K562 (cell line): Measurements from ENCODE around the gene CACNA2D2. TPM values are rescaled to one million over a fixed set of nuclear protein-coding genes. Genes with fewer than 3 reads are reported as not detected.

Source experiments
- ATAC-seq: fragments of 200-7000 bp; cut with Tn5 transposase; 3 replicates; pipeline ENCODE4 v1.9.1; 2020; ENCODE audit warnings: moderate library complexity
- BruUV-seq: library from RNA; stranded (reverse); fragments of 400-500 nt; replicated peaks from 2 replicates; lab custom pipeline; 2021; lab: Mats Ljungman, UMichigan
- CTCF ChIA-PET: fragments of 300-600 bp; formaldehyde crosslinking; extraction: SDS; loops from one replicate; lab custom pipeline; 2021; ENCODE audit warnings: low intra/inter-chr PET ratio; lab: Yijun Ruan, JAX
- POLR2A ChIA-PET: fragments of 300-600, 350-650 bp; sonication (Branson Sonifier 250); formaldehyde crosslinking; extraction: SDS; loops from one replicate; lab custom pipeline; 2021; ENCODE audit warnings: antibody characterized with exemption, inconsistent platforms; lab: Yijun Ruan, JAX
- DNase-seq, 4 experiments: peaks; one replicate each; pipeline versions ENCODE4 v3.0.0 to v3.0.0-alpha.2; 2011 to 2018; ENCODE audit warnings: low spot score in 3 of 4, mixed read lengths in 3 of 4; ENCODE audit errors: extremely low read depth in 1 of 4
- FAIRE-seq: peaks from 2 replicates; lab custom pipeline; 2011; peaks lifted over from hg19 to GRCh38; lab: Jason Lieb, UNC
- H2AFZ ChIP-seq: 2 replicates; pipeline ENCODE4 v1.6.0; 2011; ENCODE audit warnings: low read depth, low read length, control low read depth, inconsistent platforms
- H3K27ac ChIP-seq: fragments of 200-600 bp; 3 replicates; pipeline ENCODE4 v1.8.0; 2011; ENCODE audit warnings: low read depth, mild to moderate bottlenecking, control low read depth, inconsistent platforms, low read length, moderate library complexity, mixed read lengths; ENCODE audit errors: extremely low read depth
- H3K27me3 ChIP-seq, 2 experiments: fragments of 300-600 bp in 1 of 2; 2 replicates in 1 of 2; 3 replicates in 1 of 2; pipeline versions ENCODE4 v1.6.0 to v1.8.0; 2011; ENCODE audit warnings: inconsistent platforms in 2 of 2, low read length in 2 of 2, mild to moderate bottlenecking in 1 of 2, mixed read lengths in 1 of 2, moderate library complexity in 1 of 2; ENCODE audit not compliant: control insufficient read depth in 2 of 2, insufficient read depth in 2 of 2
- H3K36me3 ChIP-seq: fragments of 300-600 bp; 3 replicates; pipeline ENCODE4 v1.8.0; 2011; ENCODE audit warnings: mild to moderate bottlenecking, low read length, inconsistent platforms; ENCODE audit not compliant: control insufficient read depth, insufficient read depth
- H3K4me1 ChIP-seq, 2 experiments: fragments of 200-600 bp in 1 of 2; replicated peaks in 1 of 2; 2 replicates in 1 of 2; 3 replicates in 1 of 2; pipeline versions ENCODE4 v1.5.1 to v1.8.0; 2011; ENCODE audit warnings: inconsistent platforms in 2 of 2, low read length in 2 of 2, mild to moderate bottlenecking in 1 of 2, mixed read lengths in 1 of 2, moderate library complexity in 1 of 2; ENCODE audit not compliant: control insufficient read depth in 2 of 2, insufficient read depth in 2 of 2
- H3K4me2 ChIP-seq: 2 replicates; pipeline ENCODE4 v1.6.1; 2011; ENCODE audit warnings: low read length, control low read depth, inconsistent platforms, mixed read lengths; ENCODE audit not compliant: insufficient read depth
- H3K4me3 ChIP-seq: fragments of 200-600 bp; sonication (generic), shearing (Covaris generic); 2 replicates; pipeline ENCODE4 v1.5.1; 2016; ENCODE audit warnings: control low read depth, inconsistent platforms
- H3K79me2 ChIP-seq: fragments of 200-600 bp; 3 replicates; pipeline ENCODE4 v1.8.0; 2011; ENCODE audit warnings: low read length, inconsistent platforms; ENCODE audit not compliant: control insufficient read depth, insufficient read depth
- H3K9ac ChIP-seq, 2 experiments: 2 replicates each; pipeline versions ENCODE4 v1.6.0 to v1.6.1; 2011; ENCODE audit warnings: low read depth in 2 of 2, low read length in 2 of 2, control low read depth in 1 of 2, inconsistent platforms in 1 of 2, mild to moderate bottlenecking in 1 of 2, mixed read lengths in 1 of 2; ENCODE audit not compliant: insufficient read depth in 1 of 2
- H3K9me1 ChIP-seq: one replicate; pipeline ENCODE4 v1.6.0; 2011; ENCODE audit warnings: inconsistent platforms, mild to moderate bottlenecking, low read length, moderate library complexity; ENCODE audit not compliant: control insufficient read depth, insufficient read depth
- H3K9me3 ChIP-seq: replicated peaks from 2 replicates; pipeline ENCODE4 v1.5.1; 2011; ENCODE audit warnings: low read depth, low read length, inconsistent platforms; ENCODE audit not compliant: control insufficient read depth, insufficient read depth
- H4K20me1 ChIP-seq: replicated peaks from 2 replicates; pipeline ENCODE4 v1.6.1; 2011; ENCODE audit warnings: low read length, inconsistent platforms, mixed read lengths; ENCODE audit not compliant: control insufficient read depth, insufficient read depth
- DIDO1 ChIP-seq: fragments of 450-650 bp; IDR thresholded peaks from 2 replicates; pipeline ENCODE4 v1.6.1; 2016; ENCODE audit warnings: low read depth, missing biosample characterization, missing genetic modification characterization
- ELF1 ChIP-seq: fragments of 200-800 bp; sonication (Bioruptor generic); IDR thresholded peaks from 2 replicates; pipeline ENCODE4 v1.6.1; 2016; ENCODE audit warnings: missing genetic modification characterization, missing compliant biosample characterization
- MCM7 ChIP-seq, 2 experiments: fragments of 450-650 bp; IDR thresholded peaks; 2 replicates each; pipeline ENCODE4 v1.6.1; 2016 to 2018
- MNT ChIP-seq, 2 experiments: fragments of 450-650 bp; conservative IDR thresholded peaks; 2 replicates each; pipeline ENCODE4 v1.6.1; 2017; ENCODE audit warnings: mild to moderate bottlenecking in 2 of 2, moderate library complexity in 2 of 2
- MTF1 ChIP-seq: fragments of 250-450 bp; sonication (Bioruptor Pico); IDR thresholded peaks from 2 replicates; pipeline ENCODE4 v1.9.0; 2021; ENCODE audit warnings: moderate library complexity, mild to moderate bottlenecking, inconsistent platforms, borderline replicate concordance
- ZSCAN29 ChIP-seq: fragments of 450-650 bp; IDR thresholded peaks from 2 replicates; pipeline ENCODE4 v1.6.1; 2017
- WGBS: fragments of 100-300 bp; shearing (Covaris generic); methylation state at CpG from one replicate; pipeline ENCODE4 v1.1.6; 2016; ENCODE audit warnings: low coverage, mixed read lengths; ENCODE audit not compliant: insufficient coverage; ENCODE audit errors: missing lambda C conversion rate; 5-methylcytosine and 5-hydroxymethylcytosine counted together
- in situ Hi-C: fragments of 300-500 bp; cut with MboI; formaldehyde crosslinking; loops from 4 replicates; pipeline ENCODE4 v1.15.0; 2018; ENCODE audit warnings: inconsistent platforms, mixed read lengths
- intact Hi-C: fragments of 100-400 bp; cut with micrococcal nuclease; formaldehyde crosslinking; loops from 2 replicates; pipeline ENCODE4 v1.14.2; 2022
- polyA plus RNA-seq, 8 experiments: library from polyadenylated mRNA; depleted of rRNA in 4 of 8; stranded (reverse) in 5 of 8; unstranded in 3 of 8; fragments of >200 nt; fragmentation: Nextera tagmentation in 2 of 8; fragmentation: Illumina TruSeq in 1 of 8; extraction: Ambion mirVana in 2 of 8; extraction: Trizol in 1 of 8; gene quantifications; 2 replicates each; pipeline versions ENCODE4 v1.2.1 to v1.2.3, GENCODE V29; 2011 to 2014; ENCODE audit warnings: inconsistent platforms in 1 of 8, missing spikeins in 1 of 8
- total RNA-seq, 7 experiments: library from RNA; depleted of rRNA in 6 of 7; stranded (reverse); fragments of >200 nt in 6 of 7; fragmentation: Illumina TruSeq in 2 of 7; extraction: Trizol in 2 of 7; gene quantifications; 2 replicates each; pipeline versions ENCODE4 v1.2.1 to v1.2.3, GENCODE V29; 2011 to 2021; ENCODE audit warnings: low replicate concordance in 1 of 7

CACNA2D2 gene
- total and polyA plus RNA-seq, 9 of the 15 experiments (the other 6 are each of a cell fraction or from before 2014, with no cell fraction given), result 0.11 to 0.58 (median 0.36) TPM; not detected in 2

- Histone ChIP-seq H3K27me3 (peaks cover 0 to 6% of the 10 kb centered on the region in 2 experiments; a peak in 2 of 5 replicates), H3K9ac (no peak overlapping the region), H2AFZ (no peak overlapping the region), H3K4me1 (peaks cover 0 to 13% of the 10 kb centered on the region in 2 experiments; a peak in 2 of 5 replicates), H3K79me2 (no peaks in the 10 kb centered on the region), H3K9me1 (no peaks in the 10 kb centered on the region), H3K27ac (no peak overlapping the region), H3K9me3 (no peaks in the 10 kb centered on the region), H3K36me3 (no peaks in the 10 kb centered on the region), H3K4me3 (no peak overlapping the region), H3K4me2 (no peak overlapping the region), H4K20me1 (no peaks in the 10 kb centered on the region)
- in situ Hi-C loops, result no loop called here
- TF ChIP-seq MCM7 (IDR thresholded peaks at IDR 0.05) (no peak), MNT (conservative IDR thresholded peaks at IDR 0.05) (no peak), MTF1 (no peak), ELF1 (no peak), ZSCAN29 (no peak), DIDO1 (tag) (no peak)
- ATAC-seq, result no peak
- ChIA-PET CTCF (no interaction called here), POLR2A (interaction anchor here (0.6 kb wide), 1 partner anchor 14 kb away, joined by 3 read pairs; no protein-coding TSS in a partner anchor)
- intact Hi-C loops, result no loop called here
- no TSS peak for BruUV-seq
- 5% methylated on average over 8 of the region's 10 CpGs for WGBS
- FAIRE-seq, result no peak
- no peak for DNase-seq
Measured at GRCh38 chr3:50396502-50396901, 106.9 kb downstream of the CACNA2D2 start.
